Mononuclear cell (primary cell): Measurements from ENCODE around the gene GAN. TPM values are rescaled to one million over a fixed set of nuclear protein-coding genes. Genes with fewer than 3 reads are reported as not detected.

Experiments used
- H3K27me3 ChIP-seq: 2 replicates; pipeline ENCODE4 v1.6.0; 2011; ENCODE audit warnings: low read length, control low read depth; ENCODE audit not compliant: insufficient read depth
- H3K4me1 ChIP-seq: 2 replicates; pipeline ENCODE4 v1.5.1; 2011; ENCODE audit warnings: mild to moderate bottlenecking, low read length, control low read depth; ENCODE audit not compliant: insufficient read depth
- H3K4me3 ChIP-seq: 2 replicates; pipeline ENCODE4 v1.5.1; 2011; ENCODE audit warnings: mild to moderate bottlenecking, low read length, moderate library complexity
- H3K9me3 ChIP-seq: 2 replicates; pipeline ENCODE4 v1.5.1; 2011; ENCODE audit warnings: low read depth, mild to moderate bottlenecking, control low read depth, low read length
- total RNA-seq: library from RNA; depleted of rRNA; stranded (reverse); fragments of >200 nt; gene quantifications from one replicate; pipeline ENCODE4 v1.2.3, GENCODE V29; 2012

GAN gene
- total RNA-seq = 4.8 TPM

GRCh38 chr16:81314603-81315270 lies at the start of gene GAN:
GAN (plus strand) TSS chr16:81314962; CDS start chr16:81315114, 152 bp downstream.
- Histone ChIP-seq H3K4me1 (peaks cover 26% of the 10 kb centered on the region), H3K9me3 (no peaks in the 10 kb centered on the region), H3K4me3 (peak within 1 kb of the TSS; percentile 97), H3K27me3 (no peaks in the 10 kb centered on the region)

- peaks cover 4% of the 10 kb centered on the region for H3K4me1 ChIP-seq
- no peak overlapping the region for H3K4me3 ChIP-seq
- no peaks in the 10 kb centered on the region for H3K9me3 ChIP-seq
- no peaks in the 10 kb centered on the region for H3K27me3 ChIP-seq
Observed at GRCh38 chr16:81265052-81265451, 49.7 kb upstream of the GAN start.

- Histone ChIP-seq H3K27me3 (no peaks in the 10 kb centered on the region), H3K4me1 (peaks cover 3% of the 10 kb centered on the region), H3K4me3 (no peak overlapping the region), H3K9me3 (no peaks in the 10 kb centered on the region)
Observed at GRCh38 chr16:81265658-81266451, 48.9 kb upstream of the GAN start.

GRCh38 chr16:81266680-81267095 lies 48.1 kb upstream of the GAN start:
- H3K4me3 ChIP-seq = no peak overlapping the region
- no peaks in the 10 kb centered on the region for H3K9me3 ChIP-seq
- no peaks in the 10 kb centered on the region for H3K27me3 ChIP-seq
- H3K4me1 ChIP-seq = no peaks in the 10 kb centered on the region

GRCh38 chr16:81268509-81268908 lies 46.3 kb upstream of the GAN start:
- Histone ChIP-seq H3K4me1 (no peaks in the 10 kb centered on the region), H3K4me3 (no peak overlapping the region), H3K9me3 (no peaks in the 10 kb centered on the region), H3K27me3 (no peaks in the 10 kb centered on the region)

GRCh38 chr16:81273223-81273950 lies 41.4 kb upstream of the GAN start:
- H3K4me1 ChIP-seq = no peaks in the 10 kb centered on the region
- no peak overlapping the region for H3K4me3 ChIP-seq
- H3K9me3 ChIP-seq = no peaks in the 10 kb centered on the region
- H3K27me3 ChIP-seq = no peaks in the 10 kb centered on the region

- Histone ChIP-seq H3K27me3 (no peaks in the 10 kb centered on the region), H3K9me3 (no peaks in the 10 kb centered on the region), H3K4me1 (no peaks in the 10 kb centered on the region), H3K4me3 (no peak overlapping the region)
Observed at GRCh38 chr16:81275064-81275532, 39.7 kb upstream of the GAN start.

GRCh38 chr16:81275795-81276194 lies 39.0 kb upstream of the GAN start:
- Histone ChIP-seq H3K27me3 (no peaks in the 10 kb centered on the region), H3K4me3 (no peak overlapping the region), H3K4me1 (no peaks in the 10 kb centered on the region), H3K9me3 (no peaks in the 10 kb centered on the region)

GRCh38 chr16:81276323-81276722 lies 38.4 kb upstream of the GAN start:
- H3K27me3 ChIP-seq = no peaks in the 10 kb centered on the region

GRCh38 chr16:81277541-81278080 lies 37.2 kb upstream of the GAN start:
- H3K9me3 ChIP-seq = no peaks in the 10 kb centered on the region
- H3K27me3 ChIP-seq = no peaks in the 10 kb centered on the region
- H3K4me3 ChIP-seq = no peak overlapping the region
- no peaks in the 10 kb centered on the region for H3K4me1 ChIP-seq

More at GRCh38 chr16:81276323-81276722, 38.4 kb upstream of the GAN start:
- Histone ChIP-seq H3K4me1 (no peaks in the 10 kb centered on the region), H3K4me3 (no peak overlapping the region), H3K9me3 (no peaks in the 10 kb centered on the region)

- H3K27me3 ChIP-seq = no peaks in the 10 kb centered on the region
- H3K9me3 ChIP-seq = no peaks in the 10 kb centered on the region
- no peaks in the 10 kb centered on the region for H3K4me1 ChIP-seq
- no peak overlapping the region for H3K4me3 ChIP-seq
Observed at GRCh38 chr16:81278526-81278925, 36.2 kb upstream of the GAN start.

- Histone ChIP-seq H3K9me3 (no peaks in the 10 kb centered on the region), H3K27me3 (no peaks in the 10 kb centered on the region), H3K4me3 (no peak overlapping the region)
Observed at GRCh38 chr16:81279392-81279791, 35.4 kb upstream of the GAN start.

GRCh38 chr16:81280393-81280792 lies 34.4 kb upstream of the GAN start:
- Histone ChIP-seq H3K27me3 (no peaks in the 10 kb centered on the region), H3K4me3 (no peak overlapping the region), H3K9me3 (no peaks in the 10 kb centered on the region), H3K4me1 (no peaks in the 10 kb centered on the region)

More at GRCh38 chr16:81279392-81279791, 35.4 kb upstream of the GAN start:
- H3K4me1 ChIP-seq = no peaks in the 10 kb centered on the region

- Histone ChIP-seq H3K4me3 (no peak overlapping the region), H3K27me3 (no peaks in the 10 kb centered on the region), H3K4me1 (no peaks in the 10 kb centered on the region), H3K9me3 (no peaks in the 10 kb centered on the region)
Observed at GRCh38 chr16:81283044-81283443, 31.7 kb upstream of the GAN start.
